Fibroblast of skin of left quadriceps (primary cell): ENCODE data around the gene SIX5.
A peak's percentile ranks its signal among the peaks of the same experiment; 100 is the strongest.

Source experiments
- DNase-seq, 2 experiments: peaks; one replicate each; pipeline ENCODE4 v3.0.0-alpha.2; 2013; ENCODE audit warnings: low read depth in 2 of 2

Gene SIX5

GRCh38 chr19:45792470-45793177 is 23.6 kb upstream of the SIX5 start, which contains the start of gene DMWD:
Gene DMWD (minus strand): TSS chr19:45792845. CDS start chr19:45792756, 89 bp downstream.
- peak; percentile 97 for DNase-seq

- no peak for DNase-seq
These were observed 22.9 kb upstream of the SIX5 start for GRCh38 chr19:45791744-45792469.

- DNase-seq: no peak
These were observed 21.9 kb upstream of the SIX5 start for GRCh38 chr19:45790942-45791341.

GRCh38 chr19:45789035-45789786 is 20.2 kb upstream of the SIX5 start:
- DNase-seq: no peak

- DNase-seq: no peak
These were observed 17.5 kb upstream of the SIX5 start for GRCh38 chr19:45786533-45786894.

- no peak for DNase-seq
These were observed 16.9 kb upstream of the SIX5 start for GRCh38 chr19:45785781-45786532.

- no peak for DNase-seq
These were observed 16.0 kb upstream of the SIX5 start for GRCh38 chr19:45785097-45785496.

GRCh38 chr19:45784096-45784495 is 15.0 kb upstream of the SIX5 start:
- DNase-seq: no peak

GRCh38 chr19:45782820-45783785 is 14.1 kb upstream of the SIX5 start:
- no peak for DNase-seq

- no peak for DNase-seq
These were observed 13.2 kb upstream of the SIX5 start, which contains the start of gene DMPK for GRCh38 chr19:45782162-45782691. Gene DMPK (minus strand): TSS chr19:45782490. CDS start chr19:45782352, 138 bp downstream.

- DNase-seq: no peak
These were observed 12.4 kb upstream of the SIX5 start for GRCh38 chr19:45781214-45782161.

GRCh38 chr19:45780448-45781213 is 11.6 kb upstream of the SIX5 start:
- DNase-seq: no peak

- DNase-seq: no peak
These were observed 11.0 kb upstream of the SIX5 start for GRCh38 chr19:45780146-45780447.

GRCh38 chr19:45779231-45780145 is 10.4 kb upstream of the SIX5 start:
- no peak for DNase-seq

GRCh38 chr19:45778010-45778661 is 9.1 kb upstream of the SIX5 start:
- DNase-seq: no peak

GRCh38 chr19:45777395-45777961 is 8.4 kb upstream of the SIX5 start:
- DNase-seq: no peak

GRCh38 chr19:45774765-45775164 is 5.7 kb upstream of the SIX5 start:
- no peak for DNase-seq
